Activated B cell treated with CpG ODN at 0.5 μM for 24 hours (primary cell): ENCODE measurements around the gene DOK1. TPM values are rescaled to one million over a fixed set of nuclear protein-coding genes. Genes with fewer than 3 reads are reported as not detected.

Experiments used
- ATAC-seq: fragments of 200-7000 bp; cut with Tn5 transposase; one replicate; pipeline ENCODE4 v1.10.0; 2021; ENCODE audit warnings: low read depth, mild to moderate bottlenecking, moderate library complexity
- CTCF ChIA-PET: fragments of 350-600 bp; sonication (Branson Sonifier 250); formaldehyde crosslinking; loops from one replicate; lab custom pipeline; 2021; ENCODE audit warnings: antibody characterized with exemption; lab: Charles Lee
- POLR2A ChIA-PET: fragments of 350-600 bp; sonication (Branson Sonifier 250); formaldehyde crosslinking; loops from one replicate; lab custom pipeline; 2021; ENCODE audit warnings: antibody characterized with exemption; lab: Charles Lee
- DNase-seq: peaks from one replicate; pipeline ENCODE4 v3.0.0; 2022
- H3K27ac Mint-ChIP-seq: one replicate; pipeline ENCODE4 v1.8.0; 2020; ENCODE audit warnings: mixed read lengths
- H3K27me3 Mint-ChIP-seq: one replicate; pipeline ENCODE4 v1.8.0; 2021; ENCODE audit warnings: mixed read lengths
- H3K36me3 Mint-ChIP-seq: one replicate; pipeline ENCODE4 v1.8.0; 2021; ENCODE audit warnings: low read depth, mixed read lengths
- H3K4me1 Mint-ChIP-seq: one replicate; pipeline ENCODE4 v1.8.0; 2021; ENCODE audit warnings: mixed read lengths
- H3K4me3 Mint-ChIP-seq: one replicate; pipeline ENCODE4 v1.8.0; 2020; ENCODE audit warnings: mild to moderate bottlenecking, mixed read lengths
- H3K9me3 Mint-ChIP-seq: one replicate; pipeline ENCODE4 v1.8.0; 2020; ENCODE audit warnings: mixed read lengths
- CTCF ChIP-seq: fragments of 200-600 bp; IDR thresholded peaks from one replicate; pipeline ENCODE4 v1.8.0; 2022; ENCODE audit warnings: antibody characterized with exemption, mild to moderate bottlenecking
- intact Hi-C: fragments of 100-400 bp; cut with micrococcal nuclease; formaldehyde crosslinking; loops from one replicate; pipeline ENCODE4 v1.15.1; 2024
- total RNA-seq: library from RNA; stranded (reverse); gene quantifications from 2 replicates; pipeline ENCODE4 v1.2.3, GENCODE V29; 2022

DOK1 gene
- total RNA-seq, 1 donor from 2014 or later = 33.8 TPM

DNA sequence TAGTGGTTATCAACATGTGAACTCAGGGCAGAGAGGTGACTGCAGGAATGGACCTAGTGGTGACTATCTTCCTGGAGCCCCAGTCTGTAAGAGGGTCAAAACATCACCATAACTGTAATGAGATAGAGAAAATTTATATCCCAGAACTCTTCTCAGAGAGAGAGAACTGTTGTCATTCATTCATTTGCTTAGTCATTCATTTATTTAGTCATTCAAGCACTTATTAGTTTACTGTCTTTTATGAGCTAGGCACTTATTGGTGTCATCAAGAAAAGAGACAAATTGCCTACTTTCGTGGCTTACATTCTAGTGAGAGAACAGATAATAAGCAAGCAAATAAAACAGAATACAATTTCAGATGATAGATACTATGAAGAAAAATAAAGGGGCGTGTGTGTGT lies 34.1 kb downstream of the DOK1 start:
- H3K27me3 Mint-ChIP-seq = peaks cover 10% of the 10 kb centered on the region
- ChIA-PET CTCF (interaction anchor here (0.8 to 5.5 kb wide), 22 partner anchors 10 to 765 kb away, joined by 3 to 85 read pairs (median 6); partner anchors contain the start of genes CCDC142, INO80B, PCGF1 and TTC31), POLR2A (interaction anchor here (0.6 to 3.2 kb wide), 8 partner anchors 60 to 339 kb away, joined by 3 to 24 read pairs (median 4); partner anchors contain the start of genes CCDC142, INO80B, PCGF1 and TTC31)
- TF ChIP-seq CTCF = no peak
- no peaks in the 10 kb centered on the region for H3K36me3 Mint-ChIP-seq
- H3K27ac Mint-ChIP-seq = no peak overlapping the region
- H3K9me3 Mint-ChIP-seq = no peaks in the 10 kb centered on the region
- H3K4me1 Mint-ChIP-seq = peaks cover 8% of the 10 kb centered on the region
- no peak for DNase-seq
- H3K4me3 Mint-ChIP-seq = no peak overlapping the region
- intact Hi-C loops = loop anchor here (5.0 kb wide), 1 partner anchor 256 kb away; no protein-coding TSS in a partner anchor
- no peak for ATAC-seq

GRCh38 chr2:74593826-74594772 lies 39.6 kb downstream of the DOK1 start:
- no peak for TF ChIP-seq CTCF
- ChIA-PET CTCF (no interaction called here), POLR2A (interaction anchor here (0.5 to 0.8 kb wide), 3 partner anchors 15 to 398 kb away, joined by 3 to 4 read pairs (median 3); partner anchors contain the start of gene SEMA4F)
- Mint-ChIP-seq H3K36me3 (no peaks in the 10 kb centered on the region), H3K4me1 (no peaks in the 10 kb centered on the region), H3K4me3 (no peak overlapping the region), H3K27ac (no peak overlapping the region), H3K27me3 (peaks cover 24% of the 10 kb centered on the region), H3K9me3 (no peaks in the 10 kb centered on the region)
- DNase-seq = no peak
- no peak for ATAC-seq
- intact Hi-C loops = no loop called here

DNA sequence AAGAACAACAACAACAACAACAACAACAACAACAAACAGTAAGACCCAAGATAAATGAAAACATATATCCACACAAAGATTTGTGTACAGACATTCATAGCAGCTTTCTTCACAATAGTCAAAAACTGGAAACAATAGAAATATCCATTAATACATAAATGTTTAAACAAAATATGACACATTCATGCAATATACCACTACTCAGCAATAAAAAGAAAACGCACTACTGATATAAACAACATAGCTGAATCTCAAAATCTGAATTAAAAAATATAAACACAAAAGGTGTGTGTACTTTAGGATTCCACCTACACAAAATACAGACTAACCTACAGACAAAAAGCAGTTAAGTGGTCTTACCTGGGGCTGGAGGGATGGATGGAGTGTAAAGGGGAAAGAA lies 42.1 kb downstream of the DOK1 start:
- POLR2A ChIA-PET = interaction anchor here (0.8 kb wide), 1 partner anchor 142 kb away, joined by 3 read pairs; the partner anchor contains the start of gene INO80B

GRCh38 chr2:74597410-74597809 lies 42.9 kb downstream of the DOK1 start:
- no peak overlapping the region for H3K27ac Mint-ChIP-seq
- DNase-seq = no peak
- CTCF ChIA-PET = interaction anchor here (1.6 kb wide), 1 partner anchor 10 kb away, joined by 4 read pairs; no protein-coding TSS in a partner anchor

More for the DNA sequence above, 42.1 kb downstream of the DOK1 start:
- Mint-ChIP-seq H3K27me3 (peaks cover 24% of the 10 kb centered on the region), H3K4me1 (peaks cover 5% of the 10 kb centered on the region), H3K4me3 (no peak overlapping the region), H3K9me3 (no peaks in the 10 kb centered on the region), H3K36me3 (no peaks in the 10 kb centered on the region), H3K27ac (no peak overlapping the region)
- DNase-seq = no peak
- intact Hi-C loops = no loop called here
- CTCF ChIA-PET = no interaction called here
- no peak for ATAC-seq
- TF ChIP-seq CTCF = no peak

More at GRCh38 chr2:74597410-74597809, 42.9 kb downstream of the DOK1 start:
- intact Hi-C loops = no loop called here
- Mint-ChIP-seq H3K4me1 (peaks cover 5% of the 10 kb centered on the region), H3K4me3 (no peak overlapping the region), H3K36me3 (no peaks in the 10 kb centered on the region), H3K9me3 (no peaks in the 10 kb centered on the region), H3K27me3 (peaks cover 24% of the 10 kb centered on the region)
- no peak for ATAC-seq
- no peak for TF ChIP-seq CTCF
- POLR2A ChIA-PET = interaction anchor here (0.6 kb wide), 2 partner anchors 46 to 86 kb away, joined by 4 to 16 read pairs; no protein-coding TSS in a partner anchor
